Esophagus muscularis mucosa (tissue), 4 donors: ENCODE measurements around the gene METTL25B. TPM values are rescaled to one million over a fixed set of nuclear protein-coding genes. Genes with fewer than 3 reads are reported as not detected.

ENCODE experiments used
- DNase-seq: peaks from one replicate; pipeline ENCODE4 v3.0.0-alpha.2; 2017; ENCODE audit errors: extremely low spot score
- H3K27ac ChIP-seq, 4 donors: fragments of 200-600 bp; sonication (generic); replicated peaks in 1 of 4; 1 replicate in 3 of 4; 2 replicates in 1 of 4; pipeline ENCODE4 v1.5.1; 2016 to 2019; ENCODE audit warnings: mild to moderate bottlenecking in 1 of 4
- H3K27me3 ChIP-seq, 4 donors: fragments of 200-600 bp; sonication (generic); one replicate each; pipeline versions ENCODE4 v1.5.1 to v1.6.0; 2016 to 2019
- H3K36me3 ChIP-seq, 4 donors: fragments of 200-600 bp; sonication (generic); one replicate each; pipeline ENCODE4 v1.5.1; 2016 to 2019
- H3K4me1 ChIP-seq, 4 donors: fragments of 200-600 bp; sonication (generic); one replicate each; pipeline ENCODE4 v1.5.1; 2016 to 2019
- H3K4me3 ChIP-seq, 4 donors: fragments of 200-600 bp; sonication (generic); 1 replicate in 2 of 4; 2 replicates in 2 of 4; pipeline ENCODE4 v1.5.1; 2016 to 2019; ENCODE audit warnings: mild to moderate bottlenecking in 4 of 4, moderate library complexity in 1 of 4
- H3K9me3 ChIP-seq, 4 donors: fragments of 200-600 bp; sonication (generic); 1 replicate in 3 of 4; 2 replicates in 1 of 4; pipeline ENCODE4 v1.5.1; 2016 to 2019
- CTCF ChIP-seq, 3 experiments: fragments of 200-600 bp in 2 of 3; fragments of 450-650 bp in 1 of 3; sonication (generic) in 2 of 3; IDR thresholded peaks; one replicate each; pipeline ENCODE4 v1.5.1; 2017 to 2019; ENCODE audit warnings: antibody characterized with exemption in 3 of 3, mild to moderate bottlenecking in 2 of 3, moderate library complexity in 1 of 3
- EP300 ChIP-seq: sonication (generic); formaldehyde crosslinking; IDR thresholded peaks from one replicate; pipeline ENCODE4 v1.6.1; 2017; ENCODE audit warnings: antibody characterized with exemption
- POLR2A ChIP-seq: fragments of 450-650 bp; IDR thresholded peaks from one replicate; pipeline ENCODE4 v1.6.1; 2017; ENCODE audit warnings: antibody characterized with exemption, moderate library complexity, mild to moderate bottlenecking, low read depth
- POLR2AphosphoS5 ChIP-seq, 2 donors: sonication (generic); formaldehyde crosslinking; IDR thresholded peaks; one replicate each; pipeline ENCODE4 v1.6.1; 2017; ENCODE audit warnings: antibody characterized with exemption in 2 of 2
- WGBS: methylation state at CpG from one replicate; pipeline ENCODE4 v1.1.5; 2018; 5-methylcytosine and 5-hydroxymethylcytosine counted together
- intact Hi-C: fragments of 100-400 bp; cut with DNase I; formaldehyde crosslinking; loops from one replicate; pipeline ENCODE4 v1.15.1; 2023
- total RNA-seq, 4 donors: library from RNA; depleted of rRNA; stranded (reverse); fragments of >200 nt; gene quantifications; one replicate each; pipeline versions ENCODE4 v1.1.0 to v1.2.1, GENCODE V29; 2016

Gene METTL25B
- total RNA-seq, 4 donors from 2014 or later = 16.2 to 32.3 (median 18.0) TPM

GRCh38 chr1:156743367-156744302 is 15.4 kb downstream of the METTL25B start:
- H3K36me3 ChIP-seq = peaks cover 14 to 36% (median 31%) of the 10 kb centered on the region in 4 donors
- WGBS = 83% methylated on average over 14 of the region's 14 CpGs
- DNase-seq = no peak
- H3K27me3 ChIP-seq = no peaks in the 10 kb centered on the region
- H3K27ac ChIP-seq = peak overlapping the region in 3 of 4 donors; percentile 28 to 99 (median 96)
- no peak overlapping the region for H3K4me3 ChIP-seq
- intact Hi-C loops = no loop called here
- TF ChIP-seq CTCF (IDR thresholded peaks at IDR 0.05) (no peak), POLR2A (no peak), POLR2AphosphoS5 (IDR thresholded peaks at IDR 0.05) (no peak), EP300 (no peak)
- peaks cover 44 to 69% (median 62%) of the 10 kb centered on the region in 4 donors for H3K4me1 ChIP-seq
- H3K9me3 ChIP-seq = no peaks in the 10 kb centered on the region

GRCh38 chr1:156744344-156744743 is 16.1 kb downstream of the METTL25B start:
- WGBS = 70% methylated on average over 4 of the region's 12 CpGs
- Histone ChIP-seq H3K36me3 (peaks cover 14 to 36% (median 31%) of the 10 kb centered on the region in 4 donors), H3K27ac (peak overlapping the region; percentile 28 to 99 (median 94)), H3K9me3 (no peaks in the 10 kb centered on the region), H3K27me3 (no peaks in the 10 kb centered on the region), H3K4me3 (no peak overlapping the region), H3K4me1 (peaks cover 51 to 72% (median 67%) of the 10 kb centered on the region in 4 donors)
- DNase-seq = no peak
- intact Hi-C loops = no loop called here
- no peak for TF ChIP-seq POLR2AphosphoS5 (IDR thresholded peaks at IDR 0.05)
- no peak for TF ChIP-seq POLR2A
- TF ChIP-seq EP300 = no peak
- TF ChIP-seq CTCF (IDR thresholded peaks at IDR 0.05) = no peak

GRCh38 chr1:156744786-156745419 is 16.6 kb downstream of the METTL25B start:
- Histone ChIP-seq H3K9me3 (no peaks in the 10 kb centered on the region), H3K4me3 (no peak overlapping the region), H3K27ac (peak overlapping the region; percentile 93 to 99 (median 98)), H3K36me3 (peaks cover 14 to 36% (median 31%) of the 10 kb centered on the region in 4 donors), H3K27me3 (no peaks in the 10 kb centered on the region), H3K4me1 (peaks cover 57 to 72% (median 68%) of the 10 kb centered on the region in 4 donors)
- DNase-seq = no peak
- intact Hi-C loops = no loop called here
- WGBS = 76% methylated on average over 9 of the region's 14 CpGs
- TF ChIP-seq EP300 = no peak
- TF ChIP-seq CTCF (IDR thresholded peaks at IDR 0.05) = no peak
- no peak for TF ChIP-seq POLR2AphosphoS5 (IDR thresholded peaks at IDR 0.05)
- no peak for TF ChIP-seq POLR2A

- intact Hi-C loops = no loop called here
- TF ChIP-seq CTCF (IDR thresholded peaks at IDR 0.05) = no peak
- no peak for TF ChIP-seq EP300
- TF ChIP-seq POLR2A = no peak
- no peak for TF ChIP-seq POLR2AphosphoS5 (IDR thresholded peaks at IDR 0.05)
- 58% methylated on average over 3 of the region's 3 CpGs for WGBS
- Histone ChIP-seq H3K4me3 (peak overlapping the region; percentile 87 to 100 (median 93)), H3K27me3 (no peaks in the 10 kb centered on the region), H3K27ac (peak overlapping the region; percentile 93 to 99 (median 98)), H3K9me3 (no peaks in the 10 kb centered on the region), H3K4me1 (peaks cover 54 to 71% (median 67%) of the 10 kb centered on the region in 4 donors), H3K36me3 (peaks cover 14 to 36% (median 31%) of the 10 kb centered on the region in 4 donors)
- no peak for DNase-seq
Observed at GRCh38 chr1:156745881-156746280, 17.6 kb downstream of the METTL25B start.
